GM12872 (cell line): ENCODE results near the gene TNS3.

Experiments used
- CTCF ChIP-seq: IDR thresholded peaks from 3 replicates; pipeline ENCODE4 v1.5.1; 2011; ENCODE audit warnings: low read depth, mild to moderate bottlenecking, low read length, moderate library complexity; ENCODE audit not compliant: insufficient read depth

Gene TNS3

GRCh38 chr7:47262881-47263280 lies 319.0 kb downstream of the TNS3 start:
- TF ChIP-seq CTCF = no peak

GRCh38 chr7:47260270-47260669 lies 321.6 kb downstream of the TNS3 start:
- no peak for TF ChIP-seq CTCF

- no peak for TF ChIP-seq CTCF
These were observed 322.2 kb downstream of the TNS3 start for GRCh38 chr7:47259682-47260081.

- TF ChIP-seq CTCF = no peak
These were observed 323.1 kb downstream of the TNS3 start for GRCh38 chr7:47258798-47259197.

- no peak for TF ChIP-seq CTCF
These were observed 325.9 kb downstream of the TNS3 start for GRCh38 chr7:47256016-47256415.

- TF ChIP-seq CTCF = no peak
These were observed 326.5 kb downstream of the TNS3 start for GRCh38 chr7:47255441-47255840.

- TF ChIP-seq CTCF = no peak
These were observed 326.9 kb downstream of the TNS3 start for GRCh38 chr7:47255007-47255406.
